ENCODE measurements around the gene GPC2.

- TF ChIP-seq POLR2A (IDR thresholded peaks at IDR 0.05; ENCODE audit: low read depth, low read length) (no peak), POLR2AphosphoS5 (IDR thresholded peaks at IDR 0.05; ENCODE audit: low read depth, low read length) (no peak), SPI1 (IDR thresholded peaks at IDR 0.05; ENCODE audit: low read depth, low read length) (no peak)
Measured at GRCh38 chr7:100215895-100216294, 38.7 kb upstream of the GPC2 start.
